SK-MEL-5 (cell line): ENCODE data around the gene CCL26. TPM values are rescaled to one million over a fixed set of nuclear protein-coding genes. Genes with fewer than 3 reads are reported as not detected.
"Not testable (repeated sequence)": the region's sequence is repeated elsewhere in the genome, so short reads cannot be mapped to it uniquely, and the experiment has no call there.

ENCODE experiments used
- DNase-seq: peaks from one replicate; pipeline ENCODE4 v3.0.0-alpha.2; 2016; ENCODE audit warnings: low read depth, low spot score
- in situ Hi-C: cut with HindIII; loops from 2 replicates; pipeline ENCODE4 v1.10.0; 2016; ENCODE audit warnings: low sequenced_read_pairs, high pct_unique_total_duplicates, low pct_unique_long_range_greater_than_20kb
- total RNA-seq: library from RNA; depleted of rRNA; stranded (reverse); fragments of >200 nt; shearing (Covaris generic); gene quantifications from 2 replicates; pipeline ENCODE4 v1.2.3, GENCODE V29; 2014; rRNA removed

The CCL26 gene
- total RNA-seq, 1 experiment from 2014 or later, result not detected

GRCh38 chr7:75727881-75728593 lies 44.0 kb downstream of the CCL26 start:
- in situ Hi-C loops, result no loop called here
- DNase-seq, result no peak

- in situ Hi-C loops, DNase-seq: not testable (repeated sequence)
These were observed 44.7 kb downstream of the CCL26 start for GRCh38 chr7:75727351-75727750.

- in situ Hi-C loops, result no loop called here
- no peak for DNase-seq
These were observed 46.7 kb downstream of the CCL26 start for GRCh38 chr7:75725306-75725705.

- in situ Hi-C loops, result no loop called here
These were observed 48.6 kb downstream of the CCL26 start for GRCh38 chr7:75723444-75723843.

GRCh38 chr7:75722373-75722772 lies 49.6 kb downstream of the CCL26 start:
- in situ Hi-C loops, result no loop called here
- DNase-seq, result no peak

More at GRCh38 chr7:75723444-75723843, 48.6 kb downstream of the CCL26 start:
- DNase-seq, result no peak

GRCh38 chr7:75721922-75722321 lies 50.1 kb downstream of the CCL26 start:
- in situ Hi-C loops, DNase-seq: not testable (repeated sequence)

- DNase-seq, result no peak
- in situ Hi-C loops, result no loop called here
These were observed 50.6 kb downstream of the CCL26 start for GRCh38 chr7:75721426-75721825.

GRCh38 chr7:75719626-75720025 lies 52.4 kb downstream of the CCL26 start:
- DNase-seq, result no peak
- in situ Hi-C loops, result no loop called here

Other genes with a start within 250 kb of the CCL26 start
- gene HIP1, start 33.3 kb downstream of the CCL26 start, total RNA-seq, result 44.5 and 52.1 TPM in 2 replicates
- gene CCL24, start 41.6 kb upstream of the CCL26 start, total RNA-seq, result not detected in 2 replicates
- 70.4 and 83.4 TPM in 2 replicates for gene RHBDD2, start 106.8 kb upstream of the CCL26 start, total RNA-seq
- 136 and 150 TPM in 2 replicates for gene POR, start 142.9 kb upstream of the CCL26 start, total RNA-seq
- gene TMEM120A, start 222.4 kb upstream of the CCL26 start, total RNA-seq, result 40.8 and 50.2 TPM in 2 replicates